Spleen (tissue), 7 donors: Measurements from ENCODE around the gene BHLHE40.

ENCODE experiments used
- CTCF ChIP-seq, 11 experiments: fragments of 200-600 bp in 7 of 11; fragments of 450-650 bp in 4 of 11; sonication (generic) in 4 of 11; IDR thresholded peaks in 8 of 11; conservative IDR thresholded peaks in 3 of 11; 1 replicate in 7 of 11; 2 replicates in 4 of 11; pipeline versions ENCODE4 v1.4.0 to v1.8.0; 2016 to 2021; ENCODE audit warnings: antibody characterized with exemption in 11 of 11, inconsistent platforms in 4 of 11, mild to moderate bottlenecking in 1 of 11
- POLR2A ChIP-seq, 3 donors: fragments of 450-650 bp; IDR thresholded peaks; one replicate each; pipeline ENCODE4 v1.5.1; 2017; ENCODE audit warnings: antibody characterized with exemption in 3 of 3, mild to moderate bottlenecking in 1 of 3
- POLR2AphosphoS5 ChIP-seq, 3 donors: sonication (generic); formaldehyde crosslinking; IDR thresholded peaks; one replicate each; pipeline ENCODE4 v1.5.1; 2017; ENCODE audit warnings: antibody characterized with exemption in 3 of 3
- donor health status: DM: no; HTN: no; CAD: no; lungs with moderate emphysema.
- donor health status: DM: no; HTN: no; CAD: no.
- donor health status: DM: no; HTN: no; CAD: no.

GRCh38 chr3:5022966-5023776 lies 43.9 kb downstream of the BHLHE40 start:
- TF ChIP-seq POLR2A (IDR thresholded peaks at IDR 0.05) (no peak), CTCF (IDR thresholded peaks at IDR 0.05 in 8 of 11, conservative IDR thresholded peaks at IDR 0.05 in 3 of 11) (no peak), POLR2AphosphoS5 (IDR thresholded peaks at IDR 0.05) (no peak)
